Activated CD4-positive, CD25-positive, alpha-beta regulatory T cell treated with anti-CD3 and anti-CD28 coated beads, Interleukin-2, amount 50 U/mL, for 16 hours (primary cell): ENCODE measurements around the gene COX20.

Source experiments
- DNase-seq: peaks from one replicate; pipeline ENCODE4 v3.0.0-alpha.2; 2020; ENCODE audit warnings: low read depth, low spot score

The COX20 gene

DNA sequence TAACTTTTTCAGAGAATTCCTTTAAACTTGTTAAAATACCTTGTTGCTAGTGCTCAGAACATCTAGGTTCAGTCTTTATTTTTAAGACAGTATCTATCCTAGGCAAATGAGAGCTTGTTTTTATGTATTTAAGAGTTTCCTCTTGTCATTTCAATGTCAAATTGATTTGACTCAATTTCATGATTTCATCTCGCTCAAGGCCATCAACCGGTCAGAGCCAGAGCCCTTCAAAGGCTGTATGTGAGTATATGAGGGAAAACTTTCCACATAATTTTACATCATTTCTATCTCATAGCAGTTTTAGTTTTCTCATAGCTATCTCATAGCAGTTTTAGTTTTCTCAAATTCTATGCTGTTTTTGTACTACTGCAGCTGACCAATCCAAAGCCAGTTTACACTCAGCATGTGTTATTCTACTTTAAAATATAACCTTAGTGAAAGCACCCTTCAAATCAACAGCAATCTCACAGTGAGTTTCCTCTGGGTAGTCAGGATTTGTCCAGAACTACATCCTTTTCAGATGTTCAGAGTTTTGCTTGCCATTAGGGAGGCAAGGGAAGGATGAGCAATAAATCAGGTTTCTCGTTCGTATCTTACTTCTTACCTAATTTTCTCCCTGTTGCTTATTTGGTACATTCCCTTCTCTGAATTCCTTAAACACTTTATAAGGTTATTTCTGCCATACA, 16.2 kb downstream of the COX20 start:
- DNase-seq = no peak

- DNase-seq = no peak
These were observed 17.2 kb downstream of the COX20 start for GRCh38 chr1:244852694-244853093.

- DNase-seq = no peak
These were observed 18.7 kb downstream of the COX20 start for GRCh38 chr1:244854166-244854565.

GRCh38 chr1:244854865-244855578, 19.6 kb downstream of the COX20 start:
- DNase-seq = no peak

DNA sequence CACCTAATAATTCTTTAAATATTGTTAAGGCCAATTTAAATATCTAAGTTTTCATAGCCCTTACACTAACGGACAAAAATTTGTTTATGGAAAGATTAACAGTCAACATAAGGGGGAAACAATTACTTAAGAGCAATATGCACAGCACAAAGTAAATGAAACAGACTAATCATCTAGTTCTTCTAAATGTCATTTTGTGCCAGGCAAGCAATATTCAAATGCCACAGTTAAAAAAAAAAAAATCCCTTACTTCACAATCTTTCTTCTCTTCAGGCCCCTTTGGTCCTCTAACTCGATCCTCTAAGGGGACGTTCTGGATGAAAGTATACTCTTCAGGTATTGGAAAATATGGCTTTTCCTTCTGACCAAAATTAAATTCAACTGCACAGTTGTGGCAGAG, 22.3 kb downstream of the COX20 start:
- no peak for DNase-seq

DNA sequence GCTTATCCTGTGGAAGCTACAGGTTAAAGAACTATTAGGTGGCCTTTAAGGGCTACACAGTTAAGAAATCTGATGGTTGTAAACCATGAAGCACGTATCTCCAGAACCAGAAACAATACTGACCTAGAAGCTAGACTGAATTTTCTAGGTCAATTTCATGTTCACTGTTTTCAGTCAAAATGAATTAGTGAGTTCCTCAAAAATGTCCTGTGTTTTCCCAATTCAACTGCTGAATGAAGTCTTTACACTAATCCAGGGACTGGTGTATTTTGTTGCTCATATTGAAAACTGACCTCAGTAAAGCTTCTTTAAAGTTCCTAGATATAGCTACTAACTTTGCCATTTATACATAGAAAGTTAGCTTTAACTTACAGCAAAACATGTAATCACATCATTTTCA, 22.9 kb downstream of the COX20 start:
- no peak for DNase-seq

GRCh38 chr1:244860078-244860477, 24.6 kb downstream of the COX20 start:
- no peak for DNase-seq

DNA sequence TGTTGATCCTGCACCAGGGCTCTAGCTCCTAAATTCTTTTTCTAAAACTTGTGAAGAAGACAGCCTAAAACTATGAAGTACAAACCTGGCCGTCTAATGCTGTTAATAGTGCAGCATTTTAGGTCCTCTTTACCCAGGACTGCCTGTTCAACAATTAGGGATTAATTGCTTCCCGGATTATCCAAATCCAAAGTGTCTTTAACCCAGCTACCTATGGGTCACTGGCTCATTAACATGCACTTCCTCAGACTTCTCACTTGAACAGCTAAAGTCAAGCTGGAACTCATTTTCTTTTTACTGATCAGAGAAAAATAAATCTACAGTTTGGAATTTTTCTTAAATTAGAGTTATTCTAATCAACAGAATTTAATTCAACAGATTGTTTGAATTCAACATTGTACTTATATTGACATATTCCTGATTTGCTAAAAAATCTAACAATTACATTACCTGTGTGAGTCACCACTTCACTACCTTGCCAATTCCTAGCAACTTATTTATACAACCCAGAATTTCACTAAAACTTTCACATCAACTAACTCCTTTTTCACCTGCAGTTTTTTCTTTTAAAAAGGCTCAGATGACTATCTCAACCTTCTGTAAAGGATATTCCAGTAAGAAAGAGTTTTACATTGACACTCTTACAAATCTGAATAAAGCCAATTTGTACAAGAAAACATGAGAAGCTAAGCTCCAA, 25.6 kb downstream of the COX20 start:
- DNase-seq = no peak

GRCh38 chr1:244861683-244862082, 26.2 kb downstream of the COX20 start:
- DNase-seq = no peak

- DNase-seq = no peak
These were observed 26.9 kb downstream of the COX20 start for GRCh38 chr1:244862354-244862698.

DNA sequence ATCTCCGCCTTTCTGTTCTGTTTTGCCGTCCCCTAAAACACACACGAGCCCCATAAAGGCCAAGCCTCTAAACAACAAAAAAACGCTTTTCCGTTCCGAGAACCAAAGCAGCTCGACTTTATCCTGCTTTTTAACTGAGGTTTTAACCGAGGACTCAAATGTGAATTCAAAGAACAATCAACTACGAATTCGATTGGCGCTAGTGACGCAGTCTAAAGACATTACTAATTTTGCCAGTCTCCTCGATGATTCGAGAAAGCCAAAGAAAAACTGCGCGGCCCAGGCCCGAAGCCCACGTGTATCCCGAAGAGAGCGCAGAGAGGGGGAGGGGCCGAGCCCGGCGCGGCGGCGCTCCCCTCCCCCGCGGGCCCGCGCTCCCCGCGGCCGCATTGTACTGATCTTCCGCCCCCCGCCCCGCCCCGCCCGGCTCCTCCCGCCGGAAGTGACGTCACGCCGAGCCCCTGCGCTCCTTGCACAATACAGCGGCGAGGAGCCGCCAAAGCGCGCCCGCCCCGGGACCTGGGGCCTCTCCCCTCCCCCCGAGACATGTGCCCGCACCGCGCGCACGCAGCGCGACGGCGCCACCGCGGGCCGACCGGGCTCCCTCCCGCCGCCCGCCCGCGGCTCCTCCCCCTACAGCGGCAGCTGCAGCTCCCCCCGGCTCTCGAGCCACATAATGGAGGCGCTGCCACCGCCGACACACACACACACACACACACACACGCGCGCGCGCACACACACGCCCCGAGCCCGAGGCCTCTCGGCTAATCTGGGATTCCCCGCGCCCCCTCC, 27.4 kb downstream of the COX20 start:
- DNase-seq = peak; percentile 93

- peak; percentile 12 for DNase-seq
These were observed 28.2 kb downstream of the COX20 start for GRCh38 chr1:244863491-244864252.

DNA sequence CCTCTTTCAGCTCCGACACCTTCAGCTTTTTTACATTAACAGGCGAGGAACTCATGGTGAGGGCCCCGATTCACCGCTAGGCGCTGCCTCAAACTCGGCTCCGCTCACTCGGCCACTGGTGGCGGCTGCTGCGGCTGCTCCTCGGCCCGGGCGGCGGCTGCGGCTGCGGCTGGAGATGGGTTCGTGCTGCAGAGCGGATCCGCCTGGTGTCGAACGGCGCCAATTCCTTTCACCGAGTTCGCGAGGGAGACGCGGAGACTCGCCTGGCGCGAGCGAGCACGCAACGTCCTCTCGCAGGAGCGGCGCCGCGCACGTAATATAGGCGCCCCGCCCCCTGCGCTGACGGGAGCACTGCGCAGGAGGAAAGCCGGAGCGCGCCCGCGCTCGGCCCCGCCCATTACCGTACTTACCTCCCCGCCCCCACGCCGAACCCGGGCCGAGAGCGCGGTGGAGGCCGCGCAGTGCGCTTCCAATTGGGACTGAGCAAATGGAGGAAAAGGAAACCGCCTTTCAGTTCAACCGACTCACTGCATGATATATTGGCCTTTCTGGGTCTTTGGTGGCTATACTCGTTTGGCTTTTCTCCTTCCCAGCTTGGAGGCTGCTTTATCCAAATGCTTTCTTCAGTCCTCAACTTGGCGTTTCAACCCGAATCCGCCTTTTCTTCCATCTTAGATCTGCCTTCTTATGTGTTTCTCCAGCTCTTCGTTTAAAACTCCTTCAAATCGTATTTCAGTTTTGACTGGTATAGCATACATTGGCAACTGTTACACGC, 29.0 kb downstream of the COX20 start, which contains the start of gene HNRNPU:
TSS of gene HNRNPU (minus strand) at position 291 of the 775 bp plus-strand sequence. CDS start at position 55, 236 bp downstream.
- DNase-seq = peak; percentile 93

GRCh38 chr1:244865028-244865371, 29.5 kb downstream of the COX20 start:
- no peak for DNase-seq

DNA sequence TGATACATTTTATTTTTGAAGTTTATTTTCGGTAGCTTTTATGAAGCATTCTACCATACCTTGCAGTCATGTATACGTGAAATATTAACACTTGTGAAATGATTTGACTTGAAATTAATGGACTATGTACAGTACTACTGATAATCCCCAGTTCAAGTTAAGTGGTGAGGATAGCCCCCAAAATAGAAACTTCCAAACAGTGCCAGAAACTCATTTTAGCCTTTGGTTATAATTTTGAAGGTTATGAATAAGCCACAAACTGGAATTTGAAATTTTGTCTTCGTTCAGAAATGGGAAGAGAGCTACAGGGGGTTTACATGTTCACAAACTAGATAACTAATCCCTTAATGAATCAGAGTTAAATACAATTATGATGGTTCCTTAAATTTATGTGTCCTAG, 30.4 kb downstream of the COX20 start:
- no peak for DNase-seq

- no peak for DNase-seq
These were observed 30.9 kb downstream of the COX20 start for GRCh38 chr1:244866355-244866754.

- DNase-seq = no peak
These were observed 33.3 kb downstream of the COX20 start for GRCh38 chr1:244868484-244869363.

DNA sequence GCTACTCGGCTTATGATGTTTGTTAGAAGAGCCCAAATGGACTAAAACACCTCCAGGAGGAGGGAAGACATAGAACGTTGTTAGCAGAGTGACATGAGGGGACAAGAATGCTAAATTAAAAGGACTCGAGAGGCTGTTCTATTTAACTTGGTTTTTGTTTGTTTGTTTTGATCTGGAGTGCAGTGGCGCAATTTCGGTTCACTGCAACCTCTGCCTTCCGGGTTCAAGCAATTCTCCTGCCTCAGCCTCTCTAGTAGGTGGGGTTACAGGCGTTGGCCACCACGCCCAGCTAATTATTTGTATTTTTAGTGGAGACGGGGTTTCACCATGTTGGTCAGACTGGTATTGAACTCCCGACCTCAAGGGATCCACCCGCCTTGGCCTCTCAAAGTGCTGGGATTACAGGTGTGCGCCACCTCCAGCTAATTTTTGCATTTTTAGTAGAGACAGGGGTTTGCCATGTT, 33.9 kb downstream of the COX20 start:
- no peak for DNase-seq

DNA sequence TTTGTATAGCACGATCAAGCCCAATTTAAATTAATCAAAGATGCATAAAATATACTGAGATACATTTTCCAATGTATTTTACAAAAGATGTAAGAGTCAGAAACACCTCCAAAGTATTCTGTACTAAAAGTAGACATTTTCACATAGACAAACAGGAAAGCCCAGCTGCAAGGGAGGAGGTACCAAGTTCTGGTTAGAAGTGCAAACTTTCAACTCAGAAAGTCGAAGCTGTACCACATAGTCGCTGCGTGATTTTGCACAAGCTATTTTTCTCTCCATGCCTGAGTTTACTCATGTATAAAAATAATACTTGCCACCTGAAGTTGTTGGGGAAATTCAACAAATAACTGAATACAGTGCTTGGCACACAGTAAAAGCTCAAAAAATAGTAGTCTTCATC, 34.5 kb downstream of the COX20 start:
- no peak for DNase-seq
